HepG2 (cell line): Measurements from ENCODE around the gene GPR139. TPM values are rescaled to one million over a fixed set of nuclear protein-coding genes. Genes with fewer than 3 reads are reported as not detected.

ENCODE experiments used
- ATAC-seq: fragments of 200-7000 bp; cut with Tn5 transposase; 3 replicates; pipeline ENCODE4 v1.9.1; 2020; ENCODE audit warnings: mild to moderate bottlenecking, moderate library complexity
- BruUV-seq: library from RNA; stranded (reverse); fragments of 400-500 nt; replicated peaks from 2 replicates; lab custom pipeline; 2021; lab: Mats Ljungman, UMichigan
- CTCF ChIA-PET: fragments of 300-600 bp; formaldehyde crosslinking; extraction: SDS; loops from one replicate; lab custom pipeline; 2021; ENCODE audit warnings: low total read pairs, inconsistent platforms, low intra/inter-chr PET ratio; lab: Yijun Ruan, JAX
- POLR2A ChIA-PET: fragments of 350-600 bp; sonication (Branson Sonifier 250); formaldehyde crosslinking; loops from one replicate; lab custom pipeline; 2020; ENCODE audit warnings: antibody characterized with exemption, inconsistent platforms; lab: Yijun Ruan, JAX
- DNase-seq: peaks from one replicate; pipeline ENCODE4 v3.0.0-alpha.2; 2015; ENCODE audit warnings: low spot score
- FAIRE-seq: peaks from 3 replicates; lab custom pipeline; 2011; peaks lifted over from hg19 to GRCh38; lab: Jason Lieb, UNC
- H2AFZ ChIP-seq: one replicate; pipeline ENCODE4 v1.6.1; 2011; ENCODE audit warnings: low read length, inconsistent platforms
- H3K27ac ChIP-seq: fragments of 300-600 bp; 3 replicates; pipeline ENCODE4 v1.8.0; 2011; ENCODE audit warnings: mixed run types, mild to moderate bottlenecking, mixed read lengths, low read length, inconsistent platforms; ENCODE audit not compliant: insufficient read depth; ENCODE audit errors: extremely low read length
- H3K27me3 ChIP-seq, 2 experiments: fragments of 200-600 bp in 1 of 2; 2 replicates in 1 of 2; 3 replicates in 1 of 2; pipeline versions ENCODE4 v1.6.0 to v1.8.0; 2011; ENCODE audit warnings: low read length in 2 of 2, mild to moderate bottlenecking in 2 of 2, moderate library complexity in 2 of 2, inconsistent platforms in 1 of 2; ENCODE audit not compliant: insufficient read depth in 2 of 2, control insufficient read depth in 1 of 2
- H3K36me3 ChIP-seq, 2 experiments: fragments of 200-600 bp in 1 of 2; replicated peaks in 1 of 2; 2 replicates in 1 of 2; 3 replicates in 1 of 2; pipeline versions ENCODE4 v1.5.1 to v1.8.0; 2011; ENCODE audit warnings: low read length in 2 of 2, inconsistent platforms in 1 of 2; ENCODE audit not compliant: insufficient read depth in 2 of 2, control insufficient read depth in 1 of 2
- H3K4me1 ChIP-seq: 2 replicates; pipeline ENCODE4 v1.5.1; 2012; ENCODE audit warnings: low read length, inconsistent platforms; ENCODE audit not compliant: insufficient read depth
- H3K4me2 ChIP-seq: 2 replicates; pipeline ENCODE4 v1.6.0; 2011; ENCODE audit warnings: low read depth, low read length, inconsistent platforms
- H3K4me3 ChIP-seq, 3 experiments: fragments of 200-600 bp in 1 of 3; sonication (generic), shearing (Covaris generic) in 1 of 3; replicated peaks in 1 of 3; 2 replicates each; pipeline ENCODE4 v1.5.1; 2011 to 2016; ENCODE audit warnings: low read length in 3 of 3, inconsistent platforms in 2 of 3, low read depth in 2 of 3, mild to moderate bottlenecking in 2 of 3, control low read depth in 1 of 3, mixed read lengths in 1 of 3; ENCODE audit not compliant: insufficient read depth in 1 of 3
- H3K79me2 ChIP-seq: one replicate; pipeline ENCODE4 v1.6.1; 2011; ENCODE audit warnings: low read length, inconsistent platforms; ENCODE audit not compliant: insufficient read depth
- H3K9ac ChIP-seq: 2 replicates; pipeline ENCODE4 v1.6.0; 2011; ENCODE audit warnings: mild to moderate bottlenecking, low read depth, low read length, inconsistent platforms; ENCODE audit not compliant: insufficient read depth
- H3K9me3 ChIP-seq: 2 replicates; pipeline ENCODE4 v1.5.1; 2012; ENCODE audit warnings: mild to moderate bottlenecking, low read length
- H4K20me1 ChIP-seq: 2 replicates; pipeline ENCODE4 v1.6.0; 2011; ENCODE audit warnings: inconsistent platforms, mild to moderate bottlenecking, low read length, moderate library complexity; ENCODE audit not compliant: insufficient read depth
- DNMT1 ChIP-seq: sonication (generic); formaldehyde crosslinking; IDR thresholded peaks from 2 replicates; pipeline ENCODE4 v1.5.1; 2020; ENCODE audit warnings: mild to moderate bottlenecking, missing genetic modification reagents
- NR2C2 ChIP-seq: sonication (generic); formaldehyde crosslinking; IDR thresholded peaks from 2 replicates; pipeline ENCODE4 v1.4.0; 2020; ENCODE audit warnings: missing genetic modification reagents, mild to moderate bottlenecking, moderate library complexity, borderline replicate concordance
- NR2F6 ChIP-seq, 2 experiments: IDR thresholded peaks; 2 replicates each; pipeline ENCODE4 v1.6.1; 2016; ENCODE audit warnings: antibody characterized with exemption in 1 of 2, mild to moderate bottlenecking in 1 of 2
- SNRNP70 ChIP-seq: fragments of 200-400 bp; formaldehyde crosslinking; IDR thresholded peaks from 2 replicates; pipeline ENCODE4 v1.6.1; 2017; ENCODE audit warnings: mild to moderate bottlenecking, low read depth, low read length, moderate library complexity
- TP53 ChIP-seq: sonication (generic); formaldehyde crosslinking; conservative IDR thresholded peaks from 2 replicates; pipeline ENCODE4 v1.4.0; 2020; ENCODE audit warnings: missing genetic modification reagents
- ZNF724P ChIP-seq: sonication (generic); formaldehyde crosslinking; IDR thresholded peaks from 2 replicates; pipeline ENCODE4 v1.8.0; 2022; ENCODE audit warnings: missing genetic modification reagents, borderline replicate concordance
- WGBS: methylation state at CpG from one replicate; pipeline ENCODE4 v1.1.6; 2017; ENCODE audit warnings: low lambda C conversion rate; 5-methylcytosine and 5-hydroxymethylcytosine counted together
- in situ Hi-C: cut with HindIII; loops from 2 replicates; pipeline ENCODE4 v1.10.0; 2017; ENCODE audit warnings: low pct_unique_long_range_greater_than_20kb; ENCODE audit not compliant: extremely low pct_ligation_motif_present
- intact Hi-C: fragments of 100-400 bp; cut with micrococcal nuclease; formaldehyde crosslinking; loops from one replicate; pipeline ENCODE4 v1.10.0; 2022; ENCODE audit not compliant: unreplicated experiment
- polyA plus RNA-seq, 8 experiments: library from polyadenylated mRNA; depleted of rRNA in 3 of 8; stranded (reverse) in 7 of 8; unstranded in 1 of 8; fragments of >200 nt; fragmentation: Illumina TruSeq in 4 of 8; extraction: Trizol in 4 of 8; gene quantifications; 2 replicates each; pipeline versions ENCODE4 v1.2.1 to v1.2.3, GENCODE V29; 2011 to 2016; ENCODE audit warnings: low read depth in 4 of 8, missing spikeins in 1 of 8, mixed read lengths in 1 of 8; ENCODE audit not compliant: insufficient read depth in 1 of 8
- total RNA-seq, 5 experiments: library from RNA; depleted of rRNA; stranded (reverse); fragments of >200 nt; fragmentation: Illumina TruSeq; extraction: Trizol; gene quantifications; 2 replicates each; pipeline ENCODE4 v1.2.3, GENCODE V29; 2016; ENCODE audit warnings: low read depth in 1 of 5
- TF ChIP-seq, protein P1 (sequence below): sonication (generic); formaldehyde crosslinking; IDR thresholded peaks from 2 replicates; pipeline ENCODE4 v1.4.0; 2020; ENCODE audit warnings: missing genetic modification reagents
- TF ChIP-seq, protein P2 (sequence below): sonication (generic); formaldehyde crosslinking; IDR thresholded peaks from 2 replicates; pipeline ENCODE4 v1.4.0; 2020; ENCODE audit warnings: mild to moderate bottlenecking, missing genetic modification reagents, borderline replicate concordance

The GPR139 gene
- total and polyA plus RNA-seq, 2 of the 13 experiments (the other 11 are each of a cell fraction or from before 2014, with no cell fraction given): not detected

DNA sequence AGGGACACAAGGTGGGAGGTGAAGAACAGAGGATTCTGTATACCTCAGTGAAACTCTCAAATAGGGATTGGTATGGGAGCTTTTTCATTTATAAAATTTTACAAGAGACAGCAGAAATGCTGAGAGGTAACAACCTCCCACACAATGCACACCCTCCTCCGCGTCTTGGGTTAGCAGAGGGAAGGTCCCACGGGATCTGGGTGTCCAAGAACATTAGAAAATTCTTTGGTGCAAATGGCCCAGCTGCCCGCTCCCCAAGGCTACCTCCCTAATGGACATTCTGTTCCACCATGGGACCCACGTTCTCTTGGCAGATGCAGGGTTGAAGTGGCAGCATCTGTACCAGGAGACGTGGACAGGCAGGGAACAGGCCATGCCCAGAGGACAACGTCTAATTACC is 22.5 kb downstream of the GPR139 start (continued):
- TF ChIP-seq, protein P1, sequence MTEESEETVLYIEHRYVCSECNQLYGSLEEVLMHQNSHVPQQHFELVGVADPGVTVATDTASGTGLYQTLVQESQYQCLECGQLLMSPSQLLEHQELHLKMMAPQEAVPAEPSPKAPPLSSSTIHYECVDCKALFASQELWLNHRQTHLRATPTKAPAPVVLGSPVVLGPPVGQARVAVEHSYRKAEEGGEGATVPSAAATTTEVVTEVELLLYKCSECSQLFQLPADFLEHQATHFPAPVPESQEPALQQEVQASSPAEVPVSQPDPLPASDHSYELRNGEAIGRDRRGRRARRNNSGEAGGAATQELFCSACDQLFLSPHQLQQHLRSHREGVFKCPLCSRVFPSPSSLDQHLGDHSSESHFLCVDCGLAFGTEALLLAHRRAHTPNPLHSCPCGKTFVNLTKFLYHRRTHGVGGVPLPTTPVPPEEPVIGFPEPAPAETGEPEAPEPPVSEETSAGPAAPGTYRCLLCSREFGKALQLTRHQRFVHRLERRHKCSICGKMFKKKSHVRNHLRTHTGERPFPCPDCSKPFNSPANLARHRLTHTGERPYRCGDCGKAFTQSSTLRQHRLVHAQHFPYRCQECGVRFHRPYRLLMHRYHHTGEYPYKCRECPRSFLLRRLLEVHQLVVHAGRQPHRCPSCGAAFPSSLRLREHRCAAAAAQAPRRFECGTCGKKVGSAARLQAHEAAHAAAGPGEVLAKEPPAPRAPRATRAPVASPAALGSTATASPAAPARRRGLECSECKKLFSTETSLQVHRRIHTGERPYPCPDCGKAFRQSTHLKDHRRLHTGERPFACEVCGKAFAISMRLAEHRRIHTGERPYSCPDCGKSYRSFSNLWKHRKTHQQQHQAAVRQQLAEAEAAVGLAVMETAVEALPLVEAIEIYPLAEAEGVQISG (CRISPR knock-in tag): no peak
- no peak for TF ChIP-seq DNMT1
- TF ChIP-seq SNRNP70: no peak
- TF ChIP-seq TP53 (CRISPR knock-in tag): no peak

DNA sequence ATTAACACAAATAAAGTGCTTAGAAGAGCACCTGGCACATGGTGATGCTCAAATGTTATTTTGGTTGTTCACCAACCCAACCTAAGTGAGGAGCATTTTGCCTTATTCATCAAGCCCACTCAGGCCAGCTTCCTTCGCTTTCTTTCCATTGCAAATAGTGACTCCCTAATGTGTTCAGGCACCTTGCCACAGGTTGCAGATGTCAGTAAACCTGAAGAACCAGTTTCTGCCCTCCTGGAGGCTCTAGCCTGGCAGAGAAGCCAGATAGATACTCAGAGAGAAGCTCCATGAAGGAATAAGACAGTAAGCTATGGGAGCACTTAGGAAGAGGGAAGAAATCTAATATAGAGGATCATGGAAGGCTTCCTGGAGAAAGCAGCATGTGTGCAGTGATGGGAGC is 23.9 kb downstream of the GPR139 start:
- H3K4me3 ChIP-seq: no peak overlapping the region
- intact Hi-C loops: no loop called here
- H2AFZ ChIP-seq: no peak overlapping the region
- no peaks in the 10 kb centered on the region for H3K36me3 ChIP-seq
- H3K9ac ChIP-seq: no peak overlapping the region
- no peaks in the 10 kb centered on the region for H3K4me1 ChIP-seq
- no peaks in the 10 kb centered on the region for H4K20me1 ChIP-seq
- FAIRE-seq: no peak
- no peak for DNase-seq
- CTCF ChIA-PET: no interaction called here
- WGBS: 0% methylated on average over 1 of the region's 1 CpG
- BruUV-seq: no TSS peak
- ATAC-seq: no peak
- H3K79me2 ChIP-seq: no peaks in the 10 kb centered on the region
- no peaks in the 10 kb centered on the region for H3K9me3 ChIP-seq
- H3K27ac ChIP-seq: no peak overlapping the region
- TF ChIP-seq ZNF724P (CRISPR knock-in tag) (no peak), NR2C2 (CRISPR knock-in tag) (no peak), NR2F6 (IDR thresholded peaks at IDR 0.05) (no peak), NR2F6 (CRISPR knock-in tag; IDR thresholded peaks at IDR 0.05) (no peak)
- TF ChIP-seq, protein P2, sequence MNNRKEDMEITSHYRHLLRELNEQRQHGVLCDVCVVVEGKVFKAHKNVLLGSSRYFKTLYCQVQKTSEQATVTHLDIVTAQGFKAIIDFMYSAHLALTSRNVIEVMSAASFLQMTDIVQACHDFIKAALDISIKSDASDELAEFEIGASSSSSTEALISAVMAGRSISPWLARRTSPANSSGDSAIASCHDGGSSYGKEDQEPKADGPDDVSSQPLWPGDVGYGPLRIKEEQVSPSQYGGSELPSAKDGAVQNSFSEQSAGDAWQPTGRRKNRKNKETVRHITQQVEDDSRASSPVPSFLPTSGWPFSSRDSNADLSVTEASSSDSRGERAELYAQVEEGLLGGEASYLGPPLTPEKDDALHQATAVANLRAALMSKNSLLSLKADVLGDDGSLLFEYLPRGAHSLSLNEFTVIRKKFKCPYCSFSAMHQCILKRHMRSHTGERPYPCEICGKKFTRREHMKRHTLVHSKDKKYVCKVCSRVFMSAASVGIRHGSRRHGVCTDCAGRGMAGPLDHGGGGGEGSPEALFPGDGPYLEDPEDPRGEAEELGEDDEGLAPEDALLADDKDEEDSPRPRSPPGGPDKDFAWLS: no peak
- TF ChIP-seq, all 625 proteins: peak for 0
- POLR2A ChIA-PET: no interaction called here
- H3K27me3 ChIP-seq: peaks cover 0 to 6% of the 10 kb centered on the region in 2 experiments; a peak in 2 of 5 replicates
- in situ Hi-C loops: no loop called here
- H3K4me2 ChIP-seq: no peak overlapping the region
